ENCODE results near the gene KIFC3.
"Not testable (repeated sequence)": the region's sequence is repeated elsewhere in the genome, so short reads cannot be mapped to it uniquely, and the experiment has no call there.

KIFC3 gene

DNA sequence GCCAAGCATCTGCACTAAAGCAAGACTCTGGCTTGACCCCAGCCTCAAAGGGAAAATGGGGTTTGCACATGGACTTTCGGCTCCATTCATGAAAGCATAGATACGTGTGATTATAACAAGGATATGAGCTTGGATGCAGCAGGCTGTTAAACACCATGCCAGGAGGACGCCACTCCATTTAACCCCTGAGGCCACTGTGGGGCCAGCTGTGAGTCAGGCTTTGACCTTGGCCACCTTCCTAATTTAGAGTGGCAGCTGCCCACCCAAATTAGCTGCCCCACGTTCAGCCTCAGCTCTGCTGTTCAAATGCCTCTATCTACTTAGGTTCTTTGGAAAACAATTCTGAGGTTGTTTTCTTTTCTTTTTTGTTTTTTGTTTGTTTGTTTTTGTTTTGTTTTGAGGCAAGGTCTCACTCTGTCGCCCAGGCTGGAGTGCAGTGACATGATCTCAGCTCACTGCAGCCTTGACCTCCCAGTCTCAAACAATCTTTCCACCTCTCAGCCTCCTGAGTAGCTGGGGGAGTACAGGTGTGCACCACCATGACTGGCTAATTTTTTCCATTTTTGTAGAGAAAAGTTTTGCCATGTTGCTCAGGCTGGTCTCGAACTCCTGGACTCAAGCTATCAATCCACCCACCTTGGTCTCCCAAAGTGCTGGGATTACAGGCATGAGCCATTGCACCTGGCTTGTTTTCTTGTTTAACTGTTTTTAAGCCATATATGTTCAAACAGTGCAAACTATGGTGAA, 23.2 kb upstream of the KIFC3 start:
- DNase-seq: no peak

DNA sequence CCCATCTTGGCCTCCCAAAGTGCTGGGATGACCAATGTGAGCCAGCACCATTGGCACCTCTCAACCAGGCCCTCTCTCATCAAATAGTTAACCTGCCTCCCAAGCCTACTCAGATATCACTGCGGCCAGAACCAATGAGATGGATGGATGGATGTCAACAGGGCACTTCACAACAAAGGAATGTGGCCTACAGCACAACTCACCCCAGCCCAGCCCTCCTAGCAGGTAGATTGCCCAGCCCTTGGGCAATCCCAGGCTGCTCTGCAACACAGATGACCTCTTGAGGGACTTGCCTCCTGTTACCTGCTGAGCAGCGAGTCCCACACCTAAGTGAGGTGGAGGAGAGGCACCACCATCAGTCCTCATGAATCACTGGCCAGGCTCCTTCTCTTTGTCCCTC, 22.6 kb upstream of the KIFC3 start:
- no peak for DNase-seq

DNA sequence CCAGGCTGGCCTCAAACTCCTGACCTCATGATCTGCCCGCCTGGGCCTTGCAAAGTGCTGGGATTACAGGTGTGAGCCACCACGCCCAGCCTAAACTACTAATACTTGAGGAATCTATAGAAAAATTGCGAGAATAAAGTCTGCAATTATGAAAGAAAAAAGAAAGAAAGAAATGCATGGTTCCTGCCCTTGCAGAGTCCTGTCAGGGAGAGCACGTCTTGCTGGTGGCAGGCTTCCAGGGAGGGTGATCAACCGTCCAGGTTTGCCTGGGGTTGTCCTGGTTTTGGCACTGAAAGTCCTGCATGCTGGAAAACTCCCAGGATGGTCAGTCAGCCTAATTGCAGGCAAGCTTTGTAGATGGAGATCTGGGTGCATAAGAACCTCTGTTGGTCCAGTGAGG, 21.5 kb upstream of the KIFC3 start:
- no peak for DNase-seq

DNA sequence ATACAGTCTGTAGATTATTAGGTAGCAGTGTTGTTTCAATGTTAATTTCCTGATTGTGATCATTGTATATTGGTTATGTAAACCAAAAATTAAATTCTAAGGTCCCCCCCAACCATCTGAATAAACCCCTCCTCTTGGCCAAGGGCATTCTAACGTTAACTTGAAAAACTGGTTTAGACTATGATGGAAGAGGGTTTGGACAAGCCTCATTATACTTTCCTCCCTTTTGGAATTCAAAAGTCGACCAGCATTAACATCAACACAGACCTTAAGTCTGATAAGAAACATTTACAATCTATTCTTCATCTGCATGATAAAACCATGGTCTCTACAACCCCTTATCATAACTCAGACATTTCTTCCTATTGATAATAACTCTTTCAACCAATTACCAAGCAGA, 20.6 kb upstream of the KIFC3 start:
- DNase-seq: no peak

DNA sequence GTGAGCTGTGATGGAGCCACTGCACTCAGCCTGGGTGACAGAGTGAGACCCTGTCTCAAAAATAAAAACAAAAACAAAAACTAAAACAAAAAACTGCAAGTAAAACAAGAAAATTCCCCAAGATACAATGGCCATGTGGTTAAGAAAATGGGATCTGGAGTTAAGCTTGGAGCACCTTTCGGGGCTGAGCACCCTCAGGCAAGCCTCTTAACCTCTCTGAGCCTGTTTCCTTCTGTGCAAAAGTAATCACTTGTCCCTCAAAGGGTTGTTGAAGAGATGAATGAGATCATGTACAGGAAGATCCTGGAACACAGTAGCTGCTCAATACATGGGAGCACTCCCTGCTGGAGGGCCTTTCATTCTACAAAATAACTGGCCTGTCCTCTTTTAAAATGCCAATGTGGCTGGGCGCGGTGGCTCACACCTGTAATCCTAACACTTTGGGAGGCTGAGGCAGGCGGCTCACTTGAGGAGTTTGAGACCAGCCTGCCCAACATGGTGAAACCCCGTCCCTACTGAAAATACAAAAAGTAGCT, 19.8 kb upstream of the KIFC3 start:
- DNase-seq: no peak

DNA sequence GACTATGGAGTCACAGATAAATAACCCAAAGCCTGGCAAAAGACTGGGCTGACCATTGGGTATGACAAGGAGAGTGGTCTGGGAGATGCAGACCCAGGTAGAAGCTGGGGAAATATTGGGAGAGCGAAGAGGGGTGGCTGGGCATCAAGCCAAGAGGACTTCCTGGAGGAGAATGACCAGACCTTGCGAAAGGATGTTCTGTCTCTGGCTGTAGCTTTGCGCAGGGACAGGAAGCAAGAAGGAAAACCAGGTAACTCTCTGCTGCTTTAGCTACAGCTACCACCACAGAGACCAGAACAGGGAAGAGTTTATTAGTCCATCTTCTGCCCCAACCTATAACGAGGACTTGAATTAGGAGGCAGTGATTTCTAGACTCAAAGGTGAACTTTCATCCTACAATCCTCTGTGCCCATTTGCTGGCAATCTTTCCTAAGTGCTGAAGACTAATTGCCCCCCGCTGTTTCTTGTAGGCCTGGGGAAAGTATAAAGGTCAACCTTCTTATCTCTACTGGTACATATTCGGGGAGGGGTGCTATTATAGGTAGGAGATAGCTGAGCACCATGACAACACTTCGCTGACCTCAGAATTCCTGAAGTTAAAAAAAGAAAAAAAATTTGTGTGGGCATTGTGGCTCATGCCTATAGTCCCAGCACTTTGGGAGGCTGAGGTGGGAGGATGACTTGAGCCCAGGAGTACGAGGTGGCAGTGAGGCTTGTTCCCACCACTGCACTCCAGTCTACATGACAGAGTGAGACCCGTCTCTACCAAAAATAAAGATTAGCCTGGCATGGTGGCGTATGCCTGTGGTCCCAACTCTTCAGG, 19.1 kb upstream of the KIFC3 start:
- DNase-seq: no peak

DNA sequence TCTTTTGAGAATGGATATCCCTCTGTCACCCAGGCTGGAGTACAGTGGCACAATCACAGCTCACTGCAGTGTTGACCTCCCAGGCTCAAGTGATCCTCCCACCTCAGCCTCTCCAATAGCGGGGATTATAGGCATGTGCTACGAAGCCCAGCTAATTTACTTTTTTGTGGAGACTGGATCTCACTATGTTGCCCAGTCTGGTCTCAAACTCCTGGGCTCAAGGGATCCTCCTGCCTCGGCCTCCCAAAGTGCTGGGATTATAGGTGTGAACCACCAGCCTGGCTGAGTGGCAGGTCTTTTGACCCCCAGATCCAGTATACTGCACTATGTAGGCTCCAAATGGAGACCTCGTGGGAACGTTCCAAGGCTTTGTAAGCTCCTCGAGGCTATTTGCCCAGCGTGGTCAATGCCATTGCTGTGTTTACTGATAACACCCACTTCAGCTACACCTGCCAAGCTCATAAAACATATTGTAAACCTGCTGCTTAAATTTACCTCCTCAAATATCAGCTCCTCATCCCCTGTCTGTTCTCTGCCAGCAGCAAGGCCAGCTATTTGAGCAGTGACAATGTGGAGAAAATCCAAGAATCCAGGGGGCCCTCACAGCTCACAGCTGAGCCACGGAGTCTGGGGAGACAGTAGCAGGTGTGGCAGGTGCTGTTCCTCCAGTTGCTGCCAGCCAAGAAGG, 16.2 kb upstream of the KIFC3 start:
- peak; percentile 78 for DNase-seq

DNA sequence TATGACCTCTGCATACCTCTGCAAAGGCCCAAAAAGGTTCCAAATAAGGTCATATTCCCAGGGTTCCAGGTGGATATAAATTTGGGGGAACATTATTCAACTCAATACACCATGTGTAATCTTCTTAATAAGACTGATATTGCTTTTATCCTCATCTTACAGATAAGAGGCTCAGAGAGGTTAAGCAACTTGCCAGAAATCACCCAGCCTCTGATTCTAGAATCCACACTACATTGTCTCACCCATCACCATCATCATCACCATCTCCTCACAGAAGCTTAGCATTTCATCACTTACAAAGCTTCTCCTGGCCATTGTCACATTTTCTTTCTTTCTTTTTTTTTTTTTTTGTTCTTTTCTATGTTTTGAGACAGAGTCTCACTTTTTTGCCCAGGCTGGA, 15.4 kb upstream of the KIFC3 start:
- DNase-seq: no peak

DNA sequence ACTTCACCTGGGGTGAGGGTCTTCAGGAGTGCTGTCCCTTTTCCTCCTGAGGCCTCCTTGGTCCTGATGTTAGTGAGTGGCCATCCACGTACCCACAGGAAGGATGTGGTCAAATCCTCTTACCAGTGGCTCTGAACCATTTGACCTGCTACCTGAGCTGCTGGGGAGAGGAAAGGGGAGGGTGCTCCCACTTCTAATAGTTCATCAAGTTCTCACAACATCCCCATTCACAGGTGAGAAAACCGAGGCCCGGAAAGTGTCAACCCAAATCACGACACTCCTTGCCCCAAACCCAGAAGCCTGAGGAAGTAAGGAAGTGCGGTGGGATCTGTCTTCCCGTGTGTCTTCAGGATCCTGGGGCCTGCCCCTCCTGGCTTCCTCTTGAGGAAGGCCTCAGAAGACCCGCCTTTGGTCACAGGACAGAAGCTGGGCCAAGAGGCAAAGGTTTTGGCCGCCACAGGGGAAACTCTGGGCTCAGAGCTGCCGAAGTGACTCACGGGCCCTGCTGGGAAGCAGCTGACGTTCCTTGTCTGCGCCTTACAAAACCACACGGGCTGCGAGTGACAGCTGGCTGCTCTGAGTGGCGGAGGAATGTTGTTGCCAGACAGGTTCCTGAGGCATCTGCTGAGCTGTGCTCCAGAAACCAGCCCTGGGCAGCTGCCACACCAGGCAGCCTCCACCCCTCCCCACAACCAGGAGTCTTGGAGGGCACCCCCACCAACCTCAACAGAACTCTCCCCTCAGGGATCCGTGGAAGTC, 13.9 kb upstream of the KIFC3 start:
- no peak for DNase-seq

DNA sequence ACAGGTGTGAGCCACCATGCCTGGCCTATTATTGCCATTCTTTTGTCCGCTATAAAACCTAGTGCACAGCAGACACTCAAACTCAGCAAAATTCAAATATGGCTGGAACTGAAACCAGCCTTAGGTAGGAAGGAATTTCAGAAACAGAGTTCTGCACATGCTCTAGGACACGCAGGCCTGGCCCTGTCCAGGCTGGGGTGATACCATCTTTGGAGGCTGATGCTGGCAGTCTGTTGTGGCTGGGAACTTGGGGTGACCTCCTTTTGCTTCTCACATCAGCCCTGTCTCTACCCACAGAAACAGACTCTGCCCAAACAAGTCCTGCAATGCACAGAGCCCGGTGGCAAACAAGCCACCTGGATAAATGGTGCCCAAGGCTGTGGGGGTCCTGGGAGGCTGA, 12.6 kb upstream of the KIFC3 start:
- DNase-seq: no peak

DNA sequence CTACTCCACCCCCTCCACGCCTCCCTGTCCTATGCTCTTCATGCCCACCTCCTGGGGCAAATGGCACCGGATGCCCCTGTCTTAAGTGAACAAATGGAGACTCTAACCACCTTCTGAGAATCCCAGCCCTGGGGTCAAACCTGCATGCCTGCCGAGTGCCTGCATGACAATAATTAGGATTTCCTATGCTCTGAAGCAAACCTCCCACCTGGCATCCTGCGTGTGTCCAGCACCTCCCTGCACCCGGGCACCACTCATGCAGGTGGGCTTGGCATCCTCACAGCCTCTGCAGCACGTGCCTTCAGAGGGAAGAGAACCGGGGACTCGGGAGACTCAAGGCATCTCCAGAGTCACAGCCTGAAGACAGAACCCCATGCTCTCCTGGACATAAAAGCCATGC, 11.2 kb upstream of the KIFC3 start:
- no peak for DNase-seq

DNA sequence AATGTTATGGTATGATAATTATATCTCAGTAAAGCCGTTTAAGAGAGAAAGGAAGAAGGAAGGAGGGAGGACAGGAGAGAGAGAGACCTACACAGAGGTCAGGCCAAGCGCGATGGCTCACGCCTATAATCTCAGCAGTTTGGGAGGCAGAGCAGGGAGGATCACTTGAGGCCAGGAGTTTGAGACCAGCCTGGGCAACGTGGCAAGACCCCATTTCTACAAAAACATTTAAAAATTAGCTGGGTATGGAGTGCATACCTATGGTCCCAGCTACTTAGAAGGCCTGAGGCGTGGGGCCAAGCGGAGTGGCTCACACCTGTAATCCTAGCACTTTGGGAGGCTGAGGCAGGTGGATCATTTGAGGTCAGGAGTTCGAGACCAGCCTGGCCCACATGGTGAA, 9.0 kb upstream of the KIFC3 start:
- DNase-seq: not testable (repeated sequence)

DNA sequence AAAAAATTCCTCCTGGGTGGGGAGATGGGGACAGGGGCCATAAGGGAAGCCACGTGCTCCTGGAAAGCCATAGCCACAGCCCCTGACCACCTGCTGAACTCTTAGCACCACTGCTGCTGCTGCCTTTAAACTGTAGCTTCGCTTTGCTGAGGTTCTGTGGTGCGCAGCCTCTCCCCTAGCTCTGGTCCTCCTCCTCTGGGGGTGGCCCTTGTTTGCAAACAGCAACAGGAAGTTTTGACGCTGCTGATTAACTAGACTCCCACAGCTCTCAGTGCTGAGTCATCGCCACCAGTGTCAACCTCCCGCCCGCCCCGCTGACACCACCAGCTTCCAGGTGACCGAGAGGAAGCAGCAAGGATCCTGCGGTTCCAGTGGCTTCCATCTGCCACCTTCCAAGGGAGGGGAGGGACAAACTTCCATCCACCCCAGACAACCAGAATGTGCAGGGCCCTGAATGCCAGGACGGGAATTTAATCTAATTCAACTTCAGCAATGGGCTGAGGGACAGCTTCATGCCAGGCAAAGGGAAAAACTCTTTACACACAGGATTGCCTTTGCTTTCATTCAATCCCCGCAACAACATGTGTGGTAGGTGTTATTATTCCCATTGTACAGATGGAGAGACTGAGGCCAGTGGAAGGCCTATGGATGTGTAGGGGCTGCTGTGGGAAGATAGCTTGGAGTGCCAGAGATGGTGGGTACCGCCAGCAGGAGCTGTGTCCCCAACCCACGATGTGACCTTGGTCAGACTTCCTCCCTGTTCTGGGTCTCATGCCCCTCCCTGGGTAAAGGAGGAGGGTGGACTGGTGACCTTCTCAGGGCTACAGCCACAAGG, 8.1 kb upstream of the KIFC3 start:
- DNase-seq: no peak

DNA sequence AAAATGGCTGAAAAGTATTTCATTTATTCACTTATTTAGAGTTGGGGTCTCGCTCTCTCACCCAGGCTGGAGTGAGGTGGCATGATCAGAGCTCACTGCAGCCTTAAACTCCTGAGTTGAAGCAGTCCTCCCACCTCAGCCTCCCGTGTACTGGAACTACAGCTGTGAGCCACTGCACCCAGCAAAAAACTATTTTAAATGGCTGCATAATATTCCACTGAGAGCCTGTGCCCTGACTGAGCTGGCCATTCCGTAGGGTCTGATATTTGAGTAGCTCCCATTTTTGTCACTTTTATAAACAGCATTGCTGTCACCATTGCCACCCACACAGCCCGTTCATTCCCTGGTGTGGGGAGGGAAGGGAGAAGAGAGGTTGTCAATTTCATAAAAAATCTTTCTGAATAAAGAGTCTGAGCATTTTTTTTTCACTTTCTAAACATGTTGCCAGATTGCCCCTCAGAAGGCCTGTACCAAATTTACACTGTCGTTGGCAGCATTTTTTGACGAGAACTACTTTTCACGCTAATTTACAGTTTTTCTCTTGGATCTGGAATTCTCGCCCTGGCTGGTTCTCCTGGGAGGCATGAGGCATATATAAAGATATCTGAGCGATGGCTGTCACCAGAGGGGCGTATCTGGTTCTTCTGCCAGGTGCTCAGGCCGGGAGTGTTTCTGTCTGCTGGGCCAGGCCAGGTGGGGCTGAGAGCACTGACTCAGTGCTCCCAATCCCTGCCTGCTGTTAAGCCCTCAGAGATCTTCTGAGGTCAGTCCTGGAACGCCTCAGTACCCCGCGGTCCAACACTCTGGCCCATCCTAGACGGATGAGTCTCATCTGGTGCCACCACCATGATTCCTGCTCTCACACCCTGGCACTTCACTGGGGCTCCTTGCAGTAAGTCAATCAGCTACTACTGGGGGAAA, 7.2 kb upstream of the KIFC3 start:
- DNase-seq: no peak

DNA sequence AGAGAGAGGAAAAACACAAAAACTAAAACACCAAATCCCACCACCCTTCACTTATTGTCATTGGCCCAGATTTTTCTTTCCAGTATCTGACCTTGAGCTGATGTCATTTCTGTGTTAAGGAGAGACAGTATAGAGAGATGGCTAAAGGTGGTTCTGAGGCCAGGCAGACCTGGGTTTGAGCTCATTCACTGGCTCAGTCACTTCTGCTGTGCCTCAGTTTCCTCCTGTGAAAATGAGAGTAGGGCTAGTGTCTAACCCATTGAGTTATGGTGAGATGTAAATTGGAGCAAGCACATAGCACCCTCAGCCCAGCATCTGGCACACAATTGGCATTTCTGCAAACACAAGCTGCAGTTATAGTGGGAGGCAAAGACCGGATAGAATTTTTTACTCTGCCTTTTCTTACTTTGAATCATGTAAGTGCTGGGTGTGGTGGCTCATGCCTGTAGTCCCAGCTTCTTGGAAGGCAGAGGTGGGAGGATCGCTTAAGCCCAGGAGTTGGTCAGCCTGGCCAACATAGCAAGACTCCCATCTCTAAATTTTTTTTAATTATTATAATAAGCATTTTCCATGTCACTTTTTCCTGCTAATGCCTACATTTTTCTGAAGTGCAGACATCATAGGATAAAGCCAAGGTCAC, 6.4 kb upstream of the KIFC3 start:
- DNase-seq: no peak

DNA sequence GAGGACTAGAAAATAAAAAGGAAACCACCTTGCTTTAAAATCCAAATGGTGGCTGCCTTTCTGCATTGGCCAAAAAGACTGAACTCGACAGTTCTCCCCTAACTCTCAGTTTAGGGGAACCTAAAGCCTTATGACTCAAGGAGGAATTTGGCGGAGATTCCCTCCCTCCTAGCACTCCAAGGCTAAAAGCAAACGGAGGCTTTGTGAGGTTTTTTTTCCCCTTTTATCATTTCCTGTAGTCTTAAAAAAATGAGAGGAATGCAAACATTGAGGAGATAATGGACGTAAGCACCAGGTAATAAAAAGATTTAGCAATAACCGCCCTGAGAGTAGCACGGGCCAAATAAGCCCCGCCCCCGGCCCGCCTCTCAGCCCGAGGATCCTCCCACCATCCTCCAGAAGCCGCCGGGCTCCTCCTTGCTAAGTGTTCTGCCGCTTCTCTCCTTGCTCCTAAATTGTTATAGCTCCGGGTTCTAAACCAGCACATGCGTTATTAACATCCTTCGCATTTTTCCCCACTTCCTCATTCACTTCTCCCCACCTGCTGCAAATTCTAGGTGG, 5.8 kb upstream of the KIFC3 start:
- no peak for DNase-seq

DNA sequence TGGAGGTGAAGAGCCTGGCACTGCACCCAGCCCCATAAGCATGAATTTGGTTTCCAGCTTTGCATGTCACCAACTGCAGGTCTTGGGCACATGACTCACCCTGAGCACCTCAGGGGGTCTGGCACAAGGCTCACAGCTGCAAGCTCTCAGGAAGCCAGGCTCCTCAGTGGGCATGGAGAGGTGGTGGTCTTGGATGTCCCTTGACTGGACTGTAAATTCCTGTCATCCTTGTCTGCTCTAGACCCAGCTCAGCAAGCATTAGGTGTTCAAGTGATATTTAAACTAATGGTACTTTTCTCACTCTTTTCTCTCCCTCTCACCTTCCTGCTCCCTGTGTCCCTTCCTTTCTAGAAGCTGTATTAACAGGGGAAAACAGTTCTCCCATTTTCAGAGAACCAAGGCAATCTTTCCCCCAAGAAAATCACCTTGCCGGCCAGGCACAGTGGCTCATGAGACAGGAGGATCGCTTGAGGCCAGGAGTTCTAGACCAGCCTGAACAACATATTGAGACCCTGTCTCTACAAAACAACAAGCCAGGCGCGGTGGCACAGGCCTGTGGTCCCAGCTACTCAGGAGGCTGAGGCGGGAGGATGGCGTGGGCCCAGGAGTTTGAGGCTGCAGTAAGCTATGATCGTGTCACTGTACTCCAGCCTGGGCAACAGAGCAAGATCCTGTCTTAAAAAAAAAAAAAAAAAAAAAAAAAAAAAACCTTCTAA, 5.1 kb upstream of the KIFC3 start:
- DNase-seq: no peak

DNA sequence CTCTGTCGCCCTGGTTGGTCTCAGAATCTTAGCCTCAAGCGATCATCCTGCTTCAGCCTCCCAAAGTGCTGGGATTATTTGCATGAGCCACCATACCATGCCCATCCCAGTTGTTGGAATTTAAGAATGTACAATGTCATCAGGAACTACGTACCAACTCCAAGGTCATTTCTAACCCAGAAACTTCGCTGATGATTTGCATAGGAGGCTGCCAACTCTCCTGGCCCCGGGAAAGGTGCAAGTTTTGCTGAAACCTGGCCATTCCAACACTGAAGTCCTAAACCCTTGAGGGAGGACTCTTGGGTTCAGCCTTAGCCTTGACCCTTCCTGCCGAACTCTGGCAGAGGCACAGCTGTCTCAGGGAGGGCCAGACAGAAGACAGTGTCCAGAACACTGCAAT, 2.9 kb upstream of the KIFC3 start:
- no peak for DNase-seq

DNA sequence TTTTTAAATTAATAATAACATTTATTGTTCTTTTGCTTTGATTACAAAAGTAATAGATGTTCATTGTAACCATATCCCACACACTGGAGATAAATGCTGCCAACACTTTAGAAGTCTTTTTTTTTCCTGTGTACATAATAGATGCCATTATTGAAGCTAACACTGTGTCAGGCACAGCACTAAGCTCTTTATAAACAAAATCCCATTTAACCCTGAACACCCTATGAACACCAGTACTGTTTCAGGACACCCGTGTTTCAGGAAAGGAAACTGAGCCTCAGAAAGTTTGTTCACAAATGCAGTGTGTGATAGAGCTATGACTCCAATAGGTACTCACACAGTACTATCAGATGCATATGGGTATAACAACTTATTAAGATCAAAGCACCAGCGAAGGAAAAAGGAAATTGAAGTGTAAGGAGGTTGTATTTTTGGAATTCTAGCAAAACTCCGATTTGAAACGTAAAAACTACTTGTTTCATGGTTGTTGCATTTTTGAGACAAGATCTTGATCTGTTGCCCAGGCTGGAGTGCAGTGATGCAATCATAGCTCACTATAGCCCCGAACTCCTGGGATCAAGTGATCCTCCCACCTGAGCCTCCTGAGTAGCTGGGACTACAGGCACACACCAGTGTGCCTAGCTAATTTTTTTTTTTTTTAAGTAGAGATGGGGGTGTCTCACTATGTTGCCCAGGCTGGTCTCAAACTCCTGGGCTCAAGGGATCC, 2.0 kb upstream of the KIFC3 start:
- DNase-seq: no peak

Data from NCI-H2081 treated with DMSO at 0.1 percent for 48 hours (cell line).